GM13976 (cell line): ENCODE measurements around the gene C1orf174.

ENCODE experiments used
- DNase-seq: peaks from one replicate; pipeline ENCODE4 v3.0.0; 2012; ENCODE audit warnings: low spot score
- in situ Hi-C: fragments of 300-500 bp; cut with MboI; formaldehyde crosslinking; loops from one replicate; pipeline ENCODE4 v1.12.0; 2022; ENCODE audit warnings: low sequenced_read_pairs, mixed read lengths, inconsistent platforms; ENCODE audit not compliant: unreplicated experiment
- TF ChIP-seq, protein P1 (sequence below): IDR thresholded peaks from 2 replicates; pipeline ENCODE4 v1.5.1; 2012; ENCODE audit warnings: borderline replicate concordance, mild to moderate bottlenecking; ENCODE audit not compliant: insufficient read depth; ENCODE audit errors: extremely low read depth, missing control alignments, control extremely low read depth

Gene C1orf174

GRCh38 chr1:3891329-3891865 lies 8.7 kb downstream of the C1orf174 start:
- in situ Hi-C loops, result no loop called here
- TF ChIP-seq, protein P1, sequence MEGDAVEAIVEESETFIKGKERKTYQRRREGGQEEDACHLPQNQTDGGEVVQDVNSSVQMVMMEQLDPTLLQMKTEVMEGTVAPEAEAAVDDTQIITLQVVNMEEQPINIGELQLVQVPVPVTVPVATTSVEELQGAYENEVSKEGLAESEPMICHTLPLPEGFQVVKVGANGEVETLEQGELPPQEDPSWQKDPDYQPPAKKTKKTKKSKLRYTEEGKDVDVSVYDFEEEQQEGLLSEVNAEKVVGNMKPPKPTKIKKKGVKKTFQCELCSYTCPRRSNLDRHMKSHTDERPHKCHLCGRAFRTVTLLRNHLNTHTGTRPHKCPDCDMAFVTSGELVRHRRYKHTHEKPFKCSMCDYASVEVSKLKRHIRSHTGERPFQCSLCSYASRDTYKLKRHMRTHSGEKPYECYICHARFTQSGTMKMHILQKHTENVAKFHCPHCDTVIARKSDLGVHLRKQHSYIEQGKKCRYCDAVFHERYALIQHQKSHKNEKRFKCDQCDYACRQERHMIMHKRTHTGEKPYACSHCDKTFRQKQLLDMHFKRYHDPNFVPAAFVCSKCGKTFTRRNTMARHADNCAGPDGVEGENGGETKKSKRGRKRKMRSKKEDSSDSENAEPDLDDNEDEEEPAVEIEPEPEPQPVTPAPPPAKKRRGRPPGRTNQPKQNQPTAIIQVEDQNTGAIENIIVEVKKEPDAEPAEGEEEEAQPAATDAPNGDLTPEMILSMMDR, result no peak
- no peak for DNase-seq

GRCh38 chr1:3890389-3891328 lies 9.4 kb downstream of the C1orf174 start:
- peak; percentile 62 for DNase-seq
- in situ Hi-C loops, result no loop called here
- TF ChIP-seq, protein P1, result no peak

DNA sequence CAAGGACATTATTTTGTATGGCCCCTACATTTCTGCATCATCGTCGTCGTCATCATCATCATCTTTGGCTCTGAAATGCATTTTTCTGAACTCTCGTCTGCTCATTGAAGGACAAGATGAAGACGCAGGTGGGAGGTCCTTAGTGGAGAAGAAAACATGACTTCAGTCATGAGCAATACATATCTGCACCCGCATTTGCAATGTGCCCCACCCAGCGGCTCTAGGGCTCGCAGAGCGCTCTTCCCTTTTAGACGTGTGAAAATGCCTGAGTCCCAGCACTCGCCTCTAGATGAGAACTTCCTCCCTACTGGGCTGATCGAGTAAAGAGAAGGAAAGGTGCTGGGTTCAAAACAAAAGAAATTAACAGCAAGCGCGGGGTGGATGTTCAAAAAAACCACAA lies 10.1 kb downstream of the C1orf174 start:
- in situ Hi-C loops, result no loop called here
- DNase-seq, result no peak
- TF ChIP-seq, protein P1, result no peak

GRCh38 chr1:3888301-3888700 lies 11.8 kb downstream of the C1orf174 start:
- in situ Hi-C loops, result no loop called here
- DNase-seq, result no peak
- TF ChIP-seq, protein P1, result no peak

DNA sequence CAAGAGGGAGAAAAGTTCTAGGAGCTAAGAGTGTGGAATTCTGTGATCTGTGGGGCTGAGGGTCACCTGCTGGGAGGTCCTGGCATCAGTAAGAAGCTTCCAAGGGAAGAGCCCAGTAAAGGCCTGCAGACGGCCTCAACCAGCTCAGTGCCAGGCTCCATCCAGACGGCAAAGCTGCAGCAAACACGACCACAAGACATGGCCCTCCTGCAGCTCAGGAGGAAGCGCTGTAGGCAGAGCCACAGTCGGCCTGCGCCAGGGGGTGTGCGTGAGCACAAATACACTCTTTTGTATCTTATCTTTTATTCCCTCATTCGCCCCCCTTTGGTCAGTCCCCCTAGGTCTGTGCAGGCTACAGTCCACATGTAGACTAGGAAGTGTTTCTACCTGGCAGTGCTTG lies 13.4 kb downstream of the C1orf174 start:
- in situ Hi-C loops, result no loop called here
- TF ChIP-seq, protein P1, result no peak
- no peak for DNase-seq

DNA sequence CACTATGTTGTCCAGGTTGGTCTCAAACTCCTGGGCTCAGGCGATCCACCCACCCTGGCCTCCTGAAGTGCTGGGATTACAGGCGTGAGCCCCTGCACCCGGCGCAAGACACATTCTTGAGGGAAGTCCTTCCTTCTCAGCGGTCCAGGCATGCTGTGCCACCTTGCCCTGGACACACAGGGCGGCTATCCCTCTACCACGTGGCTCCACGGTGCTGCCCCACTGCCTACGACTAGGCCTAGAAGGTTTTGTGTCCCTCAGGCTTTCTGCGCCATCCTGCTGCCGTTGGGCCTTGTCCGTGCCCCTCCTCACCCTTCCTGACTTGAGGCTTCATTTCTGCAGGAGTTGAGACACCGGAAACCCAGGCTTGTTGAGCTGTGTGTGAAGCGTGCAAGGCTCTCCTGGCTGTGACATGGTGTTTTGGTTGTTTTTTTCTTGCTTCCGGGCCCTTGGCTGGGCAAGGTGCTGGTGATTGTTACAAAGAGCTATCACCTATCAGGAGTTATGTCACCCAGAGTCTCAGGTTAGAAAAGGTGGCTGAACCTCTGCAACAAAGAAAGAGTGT lies 13.9 kb downstream of the C1orf174 start:
- DNase-seq, result no peak
- TF ChIP-seq, protein P1, result no peak
- in situ Hi-C loops, result no loop called here
